ENCODE data around the gene OR51L1. TPM values are rescaled to one million over a fixed set of nuclear protein-coding genes. Genes with fewer than 3 reads are reported as not detected.

The OR51L1 gene
- total RNA-seq, 1 experiment from 2014 or later: not detected

DNA sequence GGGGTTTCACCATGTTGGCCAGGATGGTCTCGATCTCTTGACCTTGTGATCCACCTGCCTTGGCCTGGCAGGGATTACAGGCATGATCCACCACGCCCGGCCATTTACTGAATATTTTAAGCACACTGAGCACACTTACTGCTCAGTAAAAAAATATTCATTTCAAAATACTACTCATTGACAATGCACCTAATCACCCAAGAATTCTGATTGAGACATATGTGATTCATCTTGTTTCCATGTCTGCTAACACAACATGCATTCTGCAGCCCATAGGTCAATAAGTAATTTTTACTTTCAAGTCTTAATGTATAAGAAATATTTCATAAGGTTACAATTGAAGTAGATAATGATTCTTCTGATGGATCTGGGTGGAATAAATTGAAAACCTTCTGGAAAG, 47.4 kb downstream of the OR51L1 start:
- CTCF ChIA-PET: no interaction called here
- in situ Hi-C loops (cut with HindIII; ENCODE audit: low pct_unique_long_range_greater_than_20kb, low sequenced_read_pairs) (no loop called here), intact Hi-C loops (cut with micrococcal nuclease; ENCODE audit: unreplicated experiment) (no loop called here)
- Histone ChIP-seq H3K36me3 (ENCODE audit: control insufficient read depth, insufficient read depth, low read length) (no peaks in the 10 kb centered on the region), H3K27ac (ENCODE audit: low read length) (no peak overlapping the region), H3K4me1 (ENCODE audit: control insufficient read depth, insufficient read depth, low read length) (no peaks in the 10 kb centered on the region), H3K9me3 (ENCODE audit: control insufficient read depth, insufficient read depth, low read depth, low read length) (no peaks in the 10 kb centered on the region), H3K27me3 (ENCODE audit: control insufficient read depth, insufficient read depth, low read length) (no peaks in the 10 kb centered on the region), H3K4me3 (ENCODE audit: low read depth in 2 of 2, low read length in 2 of 2) (no peak overlapping the region)
- POLR2A ChIA-PET: no interaction called here
- TF ChIP-seq SIN3A (IDR thresholded peaks at IDR 0.05; ENCODE audit: borderline replicate concordance, insufficient read depth, low read depth, low read length): no peak
- TF ChIP-seq, protein P1, sequence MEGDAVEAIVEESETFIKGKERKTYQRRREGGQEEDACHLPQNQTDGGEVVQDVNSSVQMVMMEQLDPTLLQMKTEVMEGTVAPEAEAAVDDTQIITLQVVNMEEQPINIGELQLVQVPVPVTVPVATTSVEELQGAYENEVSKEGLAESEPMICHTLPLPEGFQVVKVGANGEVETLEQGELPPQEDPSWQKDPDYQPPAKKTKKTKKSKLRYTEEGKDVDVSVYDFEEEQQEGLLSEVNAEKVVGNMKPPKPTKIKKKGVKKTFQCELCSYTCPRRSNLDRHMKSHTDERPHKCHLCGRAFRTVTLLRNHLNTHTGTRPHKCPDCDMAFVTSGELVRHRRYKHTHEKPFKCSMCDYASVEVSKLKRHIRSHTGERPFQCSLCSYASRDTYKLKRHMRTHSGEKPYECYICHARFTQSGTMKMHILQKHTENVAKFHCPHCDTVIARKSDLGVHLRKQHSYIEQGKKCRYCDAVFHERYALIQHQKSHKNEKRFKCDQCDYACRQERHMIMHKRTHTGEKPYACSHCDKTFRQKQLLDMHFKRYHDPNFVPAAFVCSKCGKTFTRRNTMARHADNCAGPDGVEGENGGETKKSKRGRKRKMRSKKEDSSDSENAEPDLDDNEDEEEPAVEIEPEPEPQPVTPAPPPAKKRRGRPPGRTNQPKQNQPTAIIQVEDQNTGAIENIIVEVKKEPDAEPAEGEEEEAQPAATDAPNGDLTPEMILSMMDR (IDR thresholded peaks at IDR 0.05): no peak
- TF ChIP-seq POLR2AphosphoS5 (IDR thresholded peaks at IDR 0.05; ENCODE audit: low read depth, low read length): no peak
- TF ChIP-seq TCF7L2 (IDR thresholded peaks at IDR 0.05; ENCODE audit: low read depth, low read length): no peak
- TF ChIP-seq REST (IDR thresholded peaks at IDR 0.05; ENCODE audit: insufficient read depth in 1 of 2, low read depth in 2 of 2, low read length in 1 of 2): no peak
- BruUV-seq (replicated peaks): no TSS peak
- no peak for ATAC-seq
- no peak for DNase-seq (ENCODE audit: low read depth, low spot score)

DNA sequence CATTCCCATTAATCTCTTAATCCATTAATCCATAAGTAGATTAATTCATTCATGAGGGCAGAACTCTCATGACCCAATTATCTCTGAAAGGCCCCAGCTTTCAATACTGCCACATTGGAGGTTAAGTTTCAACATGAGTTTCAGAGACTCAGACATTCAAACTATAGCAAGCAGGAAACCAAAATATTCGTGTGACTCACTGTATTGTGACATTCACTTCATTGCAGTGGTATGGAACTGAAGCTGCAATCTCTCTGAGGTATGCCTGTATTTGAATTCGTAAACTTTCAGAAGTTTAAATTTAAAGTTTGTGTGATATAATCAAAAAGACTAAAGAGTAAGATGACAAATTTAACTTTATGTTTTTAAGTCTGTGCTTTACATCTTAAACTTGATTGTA, 48.7 kb downstream of the OR51L1 start:
- POLR2A ChIA-PET: no interaction called here
- CTCF ChIA-PET: no interaction called here
- Histone ChIP-seq H3K27ac (ENCODE audit: low read length) (no peak overlapping the region), H3K4me1 (ENCODE audit: control insufficient read depth, insufficient read depth, low read length) (no peaks in the 10 kb centered on the region), H3K4me3 (ENCODE audit: low read depth in 2 of 2, low read length in 2 of 2) (no peak overlapping the region), H3K9me3 (ENCODE audit: control insufficient read depth, insufficient read depth, low read depth, low read length) (no peaks in the 10 kb centered on the region), H3K36me3 (ENCODE audit: control insufficient read depth, insufficient read depth, low read length) (no peaks in the 10 kb centered on the region), H3K27me3 (ENCODE audit: control insufficient read depth, insufficient read depth, low read length) (no peaks in the 10 kb centered on the region)
- TF ChIP-seq, protein P1 (IDR thresholded peaks at IDR 0.05): no peak
- TF ChIP-seq REST (IDR thresholded peaks at IDR 0.05; ENCODE audit: insufficient read depth in 1 of 2, low read depth in 2 of 2, low read length in 1 of 2): no peak
- no peak for TF ChIP-seq POLR2AphosphoS5 (IDR thresholded peaks at IDR 0.05; ENCODE audit: low read depth, low read length)
- TF ChIP-seq SIN3A (IDR thresholded peaks at IDR 0.05; ENCODE audit: borderline replicate concordance, insufficient read depth, low read depth, low read length): no peak
- TF ChIP-seq TCF7L2 (IDR thresholded peaks at IDR 0.05; ENCODE audit: low read depth, low read length): no peak
- in situ Hi-C loops (cut with HindIII; ENCODE audit: low pct_unique_long_range_greater_than_20kb, low sequenced_read_pairs): no loop called here
- intact Hi-C loops (cut with micrococcal nuclease; ENCODE audit: unreplicated experiment): no loop called here
- BruUV-seq (replicated peaks): no TSS peak
- ATAC-seq (no peak), DNase-seq (ENCODE audit: low read depth, low spot score) (no peak)

All from Panc1 (cell line).